H9 (cell line): ENCODE measurements around the gene OR52H1. TPM values are rescaled to one million over a fixed set of nuclear protein-coding genes. Genes with fewer than 3 reads are reported as not detected.

Experiments used
- DNase-seq: peaks from one replicate; pipeline ENCODE4 v3.0.0-alpha.2; 2017
- H2AFZ ChIP-seq: one replicate; pipeline ENCODE4 v1.6.1; 2013; ENCODE audit warnings: mild to moderate bottlenecking, low read length, control low read depth, moderate library complexity
- H2AK5ac ChIP-seq: 2 replicates; pipeline ENCODE4 v1.6.1; 2013; ENCODE audit warnings: low read length, control low read depth, mixed read lengths; ENCODE audit not compliant: insufficient read length
- H2BK120ac ChIP-seq: one replicate; pipeline ENCODE4 v1.6.1; 2013; ENCODE audit warnings: low read depth, mild to moderate bottlenecking, low read length, control low read depth, inconsistent platforms; ENCODE audit not compliant: poor library complexity, severe bottlenecking
- H2BK12ac ChIP-seq: 2 replicates; pipeline ENCODE4 v1.6.1; 2013; ENCODE audit warnings: low read length, control low read depth, mixed read lengths, low read depth; ENCODE audit not compliant: insufficient read length
- H2BK15ac ChIP-seq: 2 replicates; pipeline ENCODE4 v1.6.1; 2013; ENCODE audit warnings: low read depth, low read length, control low read depth
- H2BK20ac ChIP-seq: one replicate; pipeline ENCODE4 v1.6.1; 2013; ENCODE audit warnings: low read depth, mild to moderate bottlenecking, low read length, control low read depth, inconsistent platforms; ENCODE audit not compliant: poor library complexity, severe bottlenecking
- H2BK5ac ChIP-seq: 2 replicates; pipeline ENCODE4 v1.6.1; 2013; ENCODE audit warnings: low read length, control low read depth, mixed read lengths; ENCODE audit not compliant: insufficient read length
- H3K14ac ChIP-seq: 2 replicates; pipeline ENCODE4 v1.6.1; 2013; ENCODE audit warnings: low read length, control low read depth; ENCODE audit not compliant: insufficient read depth
- H3K18ac ChIP-seq: 2 replicates; pipeline ENCODE4 v1.6.1; 2013; ENCODE audit warnings: low read depth, mild to moderate bottlenecking, mixed read lengths, low read length, control low read depth; ENCODE audit not compliant: insufficient read length
- H3K23ac ChIP-seq: 2 replicates; pipeline ENCODE4 v1.6.1; 2013; ENCODE audit warnings: low read length, control low read depth, mixed read lengths, low read depth; ENCODE audit not compliant: insufficient read length
- H3K23me2 ChIP-seq: 2 replicates; pipeline ENCODE4 v1.6.1; 2013; ENCODE audit warnings: low read depth, mild to moderate bottlenecking, mixed read lengths, low read length, control low read depth; ENCODE audit not compliant: insufficient read length, poor library complexity, severe bottlenecking
- H3K27ac ChIP-seq: 2 replicates; pipeline ENCODE4 v1.5.1; 2013; ENCODE audit warnings: low read length, control low read depth, mixed read lengths, low read depth; ENCODE audit not compliant: insufficient read length
- H3K27me3 ChIP-seq: 2 replicates; pipeline ENCODE4 v1.6.1; 2013; ENCODE audit warnings: low read length, control low read depth, inconsistent platforms; ENCODE audit not compliant: insufficient read depth
- H3K4ac ChIP-seq: 2 replicates; pipeline ENCODE4 v1.6.1; 2013; ENCODE audit warnings: low read depth, mild to moderate bottlenecking, control low read depth, inconsistent platforms, low read length, moderate library complexity
- H3K4me1 ChIP-seq: 2 replicates; pipeline ENCODE4 v1.6.1; 2013; ENCODE audit warnings: low read length, control low read depth, inconsistent platforms; ENCODE audit not compliant: insufficient read depth
- H3K4me2 ChIP-seq: 2 replicates; pipeline ENCODE4 v1.6.1; 2013; ENCODE audit warnings: low read length, control low read depth, mixed read lengths; ENCODE audit not compliant: insufficient read length, insufficient read depth
- H3K56ac ChIP-seq: 2 replicates; pipeline ENCODE4 v1.6.1; 2013; ENCODE audit warnings: low read depth, mild to moderate bottlenecking, mixed read lengths, low read length, control low read depth; ENCODE audit not compliant: insufficient read length
- H3K79me1 ChIP-seq: 2 replicates; pipeline ENCODE4 v1.6.1; 2013; ENCODE audit warnings: low read depth, mild to moderate bottlenecking, moderate library complexity, low read length, control low read depth, inconsistent platforms; ENCODE audit not compliant: insufficient read depth, poor library complexity, severe bottlenecking
- H3K79me2 ChIP-seq: 2 replicates; pipeline ENCODE4 v1.6.1; 2013; ENCODE audit warnings: low read length, control low read depth, inconsistent platforms; ENCODE audit not compliant: insufficient read depth
- H3K9ac ChIP-seq: 2 replicates; pipeline ENCODE4 v1.6.1; 2013; ENCODE audit warnings: low read length, control low read depth, mixed read lengths; ENCODE audit not compliant: insufficient read length; ENCODE audit errors: extremely low read depth
- H3K9me3 ChIP-seq: one replicate; pipeline ENCODE4 v1.6.1; 2013; ENCODE audit warnings: low read depth, low read length, inconsistent platforms; ENCODE audit not compliant: control insufficient read depth
- H3T11ph ChIP-seq: one replicate; pipeline ENCODE4 v1.6.1; 2013; ENCODE audit warnings: mild to moderate bottlenecking, low read length, control low read depth, inconsistent platforms
- H4K20me1 ChIP-seq: one replicate; pipeline ENCODE4 v1.6.1; 2013; ENCODE audit not compliant: control insufficient read depth, insufficient read length, insufficient read depth
- H4K5ac ChIP-seq: 2 replicates; pipeline ENCODE4 v1.6.1; 2013; ENCODE audit warnings: low read depth, mild to moderate bottlenecking, mixed read lengths, low read length, control low read depth; ENCODE audit not compliant: insufficient read length
- H4K8ac ChIP-seq: replicated peaks from 2 replicates; pipeline ENCODE4 v1.6.1; 2013; ENCODE audit warnings: low read length, control low read depth, mixed read lengths, low read depth; ENCODE audit not compliant: insufficient read length
- H4K91ac ChIP-seq: 2 replicates; pipeline ENCODE4 v1.6.1; 2013; ENCODE audit warnings: low read depth, mild to moderate bottlenecking, moderate library complexity, mixed read lengths, low read length, control low read depth; ENCODE audit not compliant: insufficient read length
- H3K27ac Mint-ChIP-seq, 3 experiments: 2 replicates in 2 of 3; 3 replicates in 1 of 3; pipeline ENCODE4 v1.8.0; 2020 to 2021; ENCODE audit warnings: mixed read lengths in 3 of 3, mild to moderate bottlenecking in 1 of 3, moderate library complexity in 1 of 3
- H3K27me3 Mint-ChIP-seq: 2 replicates; pipeline ENCODE4 v1.8.0; 2021; ENCODE audit warnings: low read depth, mild to moderate bottlenecking, moderate library complexity, mixed read lengths
- H3K36me3 Mint-ChIP-seq, 3 experiments: 2 replicates in 2 of 3; 3 replicates in 1 of 3; pipeline ENCODE4 v1.8.0; 2020 to 2021; ENCODE audit warnings: low read depth in 3 of 3, mixed read lengths in 3 of 3; ENCODE audit not compliant: insufficient read depth in 1 of 3
- H3K4me1 Mint-ChIP-seq, 2 experiments: 2 replicates each; pipeline ENCODE4 v1.8.0; 2020; ENCODE audit warnings: mixed read lengths in 2 of 2
- H3K4me3 Mint-ChIP-seq, 2 experiments: 2 replicates in 1 of 2; 3 replicates in 1 of 2; pipeline ENCODE4 v1.8.0; 2020 to 2021; ENCODE audit warnings: mild to moderate bottlenecking in 2 of 2, mixed read lengths in 2 of 2, moderate library complexity in 1 of 2
- H3K9me3 Mint-ChIP-seq, 2 experiments: 2 replicates in 1 of 2; 3 replicates in 1 of 2; pipeline ENCODE4 v1.8.0; 2020; ENCODE audit warnings: mild to moderate bottlenecking in 2 of 2, mixed read lengths in 2 of 2, moderate library complexity in 1 of 2
- CTCF ChIP-seq: fragments of 200-600 bp; sonication (generic); conservative IDR thresholded peaks from 3 replicates; pipeline ENCODE4 v1.8.0; 2021; ENCODE audit warnings: antibody characterized with exemption, mild to moderate bottlenecking
- WGBS: extraction: QIAGEN DNeasy Blood & Tissue Kit; methylation state at CpG from one replicate; pipeline ENCODE4 v1.1.7; 2013; ENCODE audit warnings: missing lambda C conversion rate, low lambda C conversion rate, mixed read lengths; ENCODE audit not compliant: insufficient read length; ENCODE audit errors: extremely low coverage; 5-methylcytosine and 5-hydroxymethylcytosine counted together
- total RNA-seq: library from RNA; stranded (reverse); gene quantifications from 2 replicates; pipeline ENCODE4 v1.2.1, GENCODE V29; 2021

OR52H1 gene
- total RNA-seq, 1 experiment from 2014 or later, result not detected

- Mint-ChIP-seq H3K27ac (no peak overlapping the region), H3K9me3 (no peaks in the 10 kb centered on the region), H3K36me3 (no peaks in the 10 kb centered on the region), H3K27me3 (no peaks in the 10 kb centered on the region), H3K4me3 (no peak overlapping the region), H3K4me1 (peaks cover 0 to 5% of the 10 kb centered on the region in 2 experiments; a peak in 2 of 4 replicates)
- Histone ChIP-seq H3K9ac (no peak overlapping the region), H2BK15ac (no peak overlapping the region), H3K9me3 (no peaks in the 10 kb centered on the region), H3K14ac (no peak overlapping the region), H2AK5ac (no peak overlapping the region), H2BK5ac (no peak overlapping the region), H3K4me1 (no peaks in the 10 kb centered on the region), H4K91ac (no peak overlapping the region), H2AFZ (no peak overlapping the region), H3K23me2 (no peaks in the 10 kb centered on the region), H4K5ac (no peak overlapping the region), H3K27me3 (no peaks in the 10 kb centered on the region), H3K23ac (no peak overlapping the region), H3K4me2 (no peak overlapping the region), H3K56ac (no peak overlapping the region), H2BK20ac (no peak overlapping the region), H3K18ac (no peak overlapping the region), H3K79me1 (no peaks in the 10 kb centered on the region), H4K20me1 (no peaks in the 10 kb centered on the region), H3K4ac (no peak overlapping the region), H3K27ac (no peak overlapping the region), H3T11ph (no peak overlapping the region), H2BK12ac (no peak overlapping the region), H2BK120ac (no peak overlapping the region), H3K79me2 (no peaks in the 10 kb centered on the region), H4K8ac (no peak overlapping the region)
- TF ChIP-seq CTCF, result no peak
- no CpG with 5 or more reads among the region's 6 CpGs for WGBS
- DNase-seq, result no peak
Measured at GRCh38 chr11:5500393-5500801, 47.9 kb downstream of the OR52H1 start.
